ENCODE results near the gene ADAP1.

DNA sequence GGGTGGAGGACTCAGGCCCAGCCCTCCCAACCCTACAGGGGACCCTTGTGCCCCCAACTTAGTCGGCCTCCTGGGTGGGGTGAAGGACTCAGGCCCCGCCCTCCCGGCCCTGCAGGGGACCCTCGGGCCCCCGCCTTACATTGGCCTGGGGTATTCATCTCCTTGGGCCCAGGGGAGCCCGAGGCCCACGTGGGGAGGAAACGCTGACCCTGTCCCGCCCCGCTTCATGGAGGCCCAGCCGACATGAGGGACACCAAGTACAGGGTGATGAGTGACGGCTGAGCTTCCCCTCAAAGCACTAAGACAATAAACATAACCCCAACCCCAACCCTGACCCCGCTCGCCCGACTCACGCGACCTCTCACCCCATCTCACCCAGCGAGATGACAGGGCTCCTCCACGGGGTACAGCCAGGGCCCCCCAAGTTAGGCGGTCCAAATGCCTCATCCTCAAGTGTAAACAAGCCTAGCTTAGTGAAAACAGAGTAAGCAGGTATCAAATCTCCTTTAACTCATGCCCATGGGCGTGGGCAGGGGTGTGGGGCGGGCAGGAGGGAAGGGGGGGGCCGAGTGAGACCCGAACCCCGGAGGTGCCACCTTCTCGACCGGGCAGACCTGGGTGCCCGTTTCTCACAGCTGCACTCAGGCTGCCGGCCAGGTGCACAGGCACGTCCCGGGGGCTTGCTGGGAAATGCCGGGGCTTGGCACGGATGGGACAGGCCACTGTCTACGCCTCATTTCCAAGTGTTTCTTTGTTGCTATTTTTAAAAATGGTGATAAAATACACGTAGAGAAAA, 36.7 kb upstream of the ADAP1 start:
- TF ChIP-seq, protein P1, sequence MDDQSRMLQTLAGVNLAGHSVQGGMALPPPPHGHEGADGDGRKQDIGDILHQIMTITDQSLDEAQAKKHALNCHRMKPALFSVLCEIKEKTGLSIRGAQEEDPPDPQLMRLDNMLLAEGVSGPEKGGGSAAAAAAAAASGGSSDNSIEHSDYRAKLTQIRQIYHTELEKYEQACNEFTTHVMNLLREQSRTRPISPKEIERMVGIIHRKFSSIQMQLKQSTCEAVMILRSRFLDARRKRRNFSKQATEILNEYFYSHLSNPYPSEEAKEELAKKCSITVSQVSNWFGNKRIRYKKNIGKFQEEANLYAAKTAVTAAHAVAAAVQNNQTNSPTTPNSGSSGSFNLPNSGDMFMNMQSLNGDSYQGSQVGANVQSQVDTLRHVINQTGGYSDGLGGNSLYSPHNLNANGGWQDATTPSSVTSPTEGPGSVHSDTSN (CRISPR knock-in tag; IDR thresholded peaks at IDR 0.05) = no peak
- TF ChIP-seq ZNF274 (IDR thresholded peaks at IDR 0.05; ENCODE audit: low read length) = no peak
- no peak for TF ChIP-seq ZNF274 (tag by site-specific recombination; IDR thresholded peaks at IDR 0.05; ENCODE audit: borderline replicate concordance)
